ENCODE measurements around the gene FGF12.
A peak's percentile ranks its signal among the peaks of the same experiment; 100 is the strongest.

Gene FGF12

GRCh38 chr3:192417559-192418055 lies 309.7 kb downstream of the FGF12 start:
- Histone ChIP-seq H2AFZ (no peak overlapping the region), H3K4me3 (ENCODE audit: low read depth, low read length) (no peak overlapping the region), H3K4me2 (ENCODE audit: low read length) (no peak overlapping the region), H3K9ac (no peak overlapping the region), H3K79me2 (no peaks in the 10 kb centered on the region), H3K9me3 (ENCODE audit: control insufficient read depth, low read length) (no peaks in the 10 kb centered on the region), H3K27me3 (ENCODE audit: control insufficient read depth, insufficient read depth, low read length) (no peaks in the 10 kb centered on the region), H3K4me1 (no peaks in the 10 kb centered on the region), H3K27ac (no peak overlapping the region), H3K36me3 (ENCODE audit: control insufficient read depth, insufficient read depth, low read length) (no peaks in the 10 kb centered on the region)
- no peak for TF ChIP-seq CTCF (IDR thresholded peaks at IDR 0.05)

- no peaks in the 10 kb centered on the region for H3K27me3 ChIP-seq (ENCODE audit: control insufficient read depth, insufficient read depth, low read length)
- H3K4me3 ChIP-seq (ENCODE audit: low read depth, low read length): no peak overlapping the region
- no peaks in the 10 kb centered on the region for H3K36me3 ChIP-seq (ENCODE audit: control insufficient read depth, insufficient read depth, low read length)
- no peak for TF ChIP-seq CTCF (IDR thresholded peaks at IDR 0.05)
- H3K9ac ChIP-seq: no peak overlapping the region
- no peak overlapping the region for H2AFZ ChIP-seq
- H3K4me1 ChIP-seq: no peaks in the 10 kb centered on the region
- H3K9me3 ChIP-seq (ENCODE audit: control insufficient read depth, low read length): no peaks in the 10 kb centered on the region
- no peaks in the 10 kb centered on the region for H3K79me2 ChIP-seq
- H3K4me2 ChIP-seq (ENCODE audit: low read length): no peak overlapping the region
- H3K27ac ChIP-seq: no peak overlapping the region
Measured at GRCh38 chr3:192417017-192417416, 310.3 kb downstream of the FGF12 start.

GRCh38 chr3:192413461-192413860 lies 313.9 kb downstream of the FGF12 start:
- H3K79me2 ChIP-seq: no peaks in the 10 kb centered on the region
- H3K9ac ChIP-seq: no peak overlapping the region
- H3K4me2 ChIP-seq (ENCODE audit: low read length): no peak overlapping the region
- no peak overlapping the region for H3K4me3 ChIP-seq (ENCODE audit: low read depth, low read length)
- TF ChIP-seq CTCF (IDR thresholded peaks at IDR 0.05): no peak
- no peak overlapping the region for H3K27ac ChIP-seq
- H3K36me3 ChIP-seq (ENCODE audit: control insufficient read depth, insufficient read depth, low read length): no peaks in the 10 kb centered on the region
- H3K9me3 ChIP-seq (ENCODE audit: control insufficient read depth, low read length): no peaks in the 10 kb centered on the region
- no peaks in the 10 kb centered on the region for H3K4me1 ChIP-seq
- H3K27me3 ChIP-seq (ENCODE audit: control insufficient read depth, insufficient read depth, low read length): no peaks in the 10 kb centered on the region
- H2AFZ ChIP-seq: no peak overlapping the region

- no peaks in the 10 kb centered on the region for H3K4me1 ChIP-seq
- no peaks in the 10 kb centered on the region for H3K27me3 ChIP-seq (ENCODE audit: control insufficient read depth, insufficient read depth, low read length)
- H3K9ac ChIP-seq: no peak overlapping the region
- H3K79me2 ChIP-seq: no peaks in the 10 kb centered on the region
- TF ChIP-seq CTCF (IDR thresholded peaks at IDR 0.05): no peak
- no peak overlapping the region for H2AFZ ChIP-seq
- no peak overlapping the region for H3K4me2 ChIP-seq (ENCODE audit: low read length)
- H3K27ac ChIP-seq: no peak overlapping the region
- H3K36me3 ChIP-seq (ENCODE audit: control insufficient read depth, insufficient read depth, low read length): no peaks in the 10 kb centered on the region
- no peak overlapping the region for H3K4me3 ChIP-seq (ENCODE audit: low read depth, low read length)
- no peaks in the 10 kb centered on the region for H3K9me3 ChIP-seq (ENCODE audit: control insufficient read depth, low read length)
Measured at GRCh38 chr3:192410684-192410960, 316.7 kb downstream of the FGF12 start.

- Histone ChIP-seq H3K27me3 (ENCODE audit: control insufficient read depth, insufficient read depth, low read length) (no peaks in the 10 kb centered on the region), H3K27ac (no peak overlapping the region), H3K4me3 (ENCODE audit: low read depth, low read length) (peak overlapping the region; percentile 40), H3K4me2 (ENCODE audit: low read length) (peak overlapping the region; percentile 72), H3K36me3 (ENCODE audit: control insufficient read depth, insufficient read depth, low read length) (no peaks in the 10 kb centered on the region), H3K9me3 (ENCODE audit: control insufficient read depth, low read length) (no peaks in the 10 kb centered on the region), H2AFZ (peak overlapping the region; percentile 25), H3K9ac (no peak overlapping the region), H3K79me2 (no peaks in the 10 kb centered on the region), H3K4me1 (no peaks in the 10 kb centered on the region)
- TF ChIP-seq CTCF (IDR thresholded peaks at IDR 0.05): no peak
Measured at GRCh38 chr3:192409838-192410683, 317.3 kb downstream of the FGF12 start.

Data from parathyroid adenoma (tissue), 2 donors.